AML-193 (cell line): ENCODE results near the gene CENPW.

Experiments
- DNase-seq, 2 experiments: peaks; one replicate each; lab custom pipeline; 2025; lab: John Stamatoyannopoulos, UW

CENPW gene

GRCh38 chr6:126373344-126373743 is 33.4 kb downstream of the CENPW start:
- no peak for DNase-seq

DNA sequence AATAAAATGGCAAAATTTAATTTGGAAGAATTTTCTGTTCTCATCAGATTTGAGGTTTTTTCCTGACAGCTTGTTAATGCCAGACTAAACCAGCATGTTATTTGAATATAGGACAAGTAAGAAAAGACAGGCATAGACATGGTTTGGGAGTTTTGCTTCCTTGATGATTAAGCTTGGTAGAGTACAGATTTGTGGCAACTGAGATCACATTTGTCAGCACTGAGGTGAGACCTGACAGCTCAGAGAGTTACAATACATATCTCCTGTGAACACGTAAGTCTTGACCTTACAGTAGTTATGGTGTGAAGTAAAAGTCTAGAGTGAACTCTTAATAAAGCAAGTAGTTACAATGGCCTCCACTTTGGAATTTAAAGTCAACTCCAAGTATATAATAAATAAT is 34.5 kb downstream of the CENPW start:
- no peak for DNase-seq

- DNase-seq, result no peak
These were observed 36.8 kb downstream of the CENPW start for GRCh38 chr6:126376682-126377081.

- no peak for DNase-seq
These were observed 37.8 kb downstream of the CENPW start for GRCh38 chr6:126377594-126378153.

GRCh38 chr6:126380072-126380583 is 40.2 kb downstream of the CENPW start:
- DNase-seq, result no peak

DNA sequence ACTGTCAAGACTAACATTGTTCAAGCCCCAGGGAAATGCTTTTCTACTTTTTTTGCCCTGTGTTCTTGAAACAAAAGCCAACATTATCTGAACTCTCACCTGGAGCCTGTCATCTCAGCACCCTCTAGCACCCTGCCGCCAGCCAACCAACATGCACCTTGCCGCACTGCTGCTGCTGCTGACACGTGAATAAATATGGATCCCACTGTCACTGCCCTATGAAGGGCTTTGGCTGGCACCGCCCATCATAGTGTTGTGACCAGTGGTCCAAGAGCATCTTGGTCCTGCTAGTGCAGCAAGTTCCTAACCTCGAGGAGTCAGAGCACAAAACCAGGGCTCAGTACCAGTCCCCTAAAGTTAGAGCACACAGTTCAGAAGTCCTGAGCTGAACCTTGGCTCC is 41.6 kb downstream of the CENPW start:
- no peak for DNase-seq

GRCh38 chr6:126383203-126383602 is 43.3 kb downstream of the CENPW start:
- DNase-seq, result no peak

GRCh38 chr6:126385536-126385935 is 45.6 kb downstream of the CENPW start:
- no peak for DNase-seq

DNA sequence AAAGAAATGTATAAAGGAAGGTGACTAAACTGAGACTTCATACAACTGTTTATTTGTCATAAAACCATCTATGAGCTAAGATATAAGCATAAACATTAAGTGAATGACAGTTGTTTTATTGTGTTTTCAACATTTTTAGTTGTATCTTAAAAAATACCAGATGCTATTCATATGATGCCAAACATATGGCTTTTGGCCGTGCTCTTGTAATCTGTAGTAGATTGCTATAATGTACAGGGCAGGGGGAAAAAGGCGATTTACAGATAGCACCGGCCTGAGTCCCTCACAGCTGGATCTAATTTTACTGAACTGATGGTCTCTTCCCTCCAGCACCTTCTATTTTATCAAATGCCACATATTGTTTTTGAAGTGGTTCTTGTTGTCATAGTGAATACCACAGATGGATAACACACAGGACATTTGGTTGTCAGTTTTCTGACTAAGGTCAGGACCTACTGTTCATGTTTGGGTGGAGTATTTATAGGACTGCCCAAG is 48.2 kb downstream of the CENPW start:
- DNase-seq, result no peak

DNA sequence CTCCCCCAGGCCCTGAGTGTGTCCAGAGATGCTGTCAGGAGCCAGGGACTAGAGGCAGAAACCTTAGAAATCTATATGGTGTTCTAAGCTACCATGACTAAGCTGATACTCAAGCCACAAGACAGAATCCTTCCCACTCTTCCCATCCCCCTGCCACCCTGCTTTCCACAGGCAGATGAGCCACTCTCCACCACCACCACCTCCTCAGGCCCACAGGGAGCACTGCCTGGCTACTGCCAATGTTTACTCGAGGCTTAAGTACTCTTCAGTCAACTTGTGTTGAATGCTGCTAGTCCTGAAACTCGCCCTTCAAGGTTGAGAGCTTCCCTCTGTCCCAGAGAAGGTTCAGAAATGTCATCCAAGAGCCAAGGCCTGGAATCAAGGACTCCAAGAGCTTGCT is 56.2 kb downstream of the CENPW start:
- no peak for DNase-seq
